GM03348 (cell line): ENCODE results near the gene USP15.

ENCODE experiments used
- DNase-seq: peaks from one replicate; pipeline ENCODE4 v3.0.0; 2012; ENCODE audit warnings: low spot score

USP15 gene

DNA sequence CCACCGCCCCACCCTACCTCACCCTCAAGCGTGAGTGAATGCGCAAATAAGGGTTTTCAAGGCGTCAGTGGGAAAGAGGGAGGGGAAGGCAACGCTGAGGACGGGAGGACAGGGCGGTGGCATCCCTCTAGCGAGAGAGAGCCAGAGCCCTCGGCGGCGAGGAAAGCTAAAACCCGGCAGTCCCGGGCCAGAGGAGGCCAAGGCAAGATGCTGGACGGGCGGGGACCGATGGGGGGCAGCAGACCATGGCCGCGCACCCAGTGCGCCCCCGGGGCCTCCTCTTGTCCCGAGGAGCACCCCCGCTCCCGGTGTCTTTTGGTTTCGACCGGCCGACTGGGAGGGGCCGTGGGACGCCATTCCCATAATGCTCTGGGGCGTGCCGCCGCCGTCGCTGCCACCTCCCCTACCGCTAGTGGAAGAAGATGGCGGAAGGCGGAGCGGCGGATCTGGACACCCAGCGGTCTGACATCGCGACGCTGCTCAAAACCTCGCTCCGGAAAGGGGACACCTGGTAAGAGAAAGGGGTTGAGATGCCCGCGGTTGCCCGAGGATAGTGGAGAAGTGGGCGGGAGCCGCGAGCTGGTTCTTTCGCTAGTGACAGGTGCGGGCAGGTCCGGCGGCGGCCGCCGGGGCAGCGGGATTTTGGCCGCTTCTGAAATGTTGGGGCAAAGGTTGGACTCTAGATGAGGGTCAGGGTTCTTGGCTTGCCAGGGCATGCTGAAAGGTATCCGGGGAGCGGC lies at the start of gene USP15:
USP15 (plus strand) TSS at position 412 of the 740 bp plus-strand sequence; CDS start at position 423, 11 bp downstream.
- peak; percentile 97 for DNase-seq

DNA sequence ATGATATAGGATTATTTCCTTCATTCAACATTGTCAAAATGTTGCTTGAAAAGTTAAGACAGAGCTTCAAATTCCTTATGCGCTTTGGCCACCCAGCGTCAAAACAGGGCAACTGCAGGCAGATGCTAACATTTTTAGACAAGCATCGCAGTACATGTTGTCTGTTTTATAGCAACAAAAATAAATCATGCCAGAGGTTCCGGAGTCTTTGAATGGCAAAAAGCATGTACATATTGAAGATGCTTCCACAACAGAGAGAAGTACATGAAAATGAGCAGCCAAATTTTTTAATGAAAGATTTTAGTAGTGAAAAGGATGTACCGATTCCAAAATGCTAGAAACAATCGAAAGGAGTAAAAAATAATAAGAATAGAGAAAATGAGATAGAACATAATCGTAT lies 49.8 kb upstream of the USP15 start:
- peak; percentile 60 for DNase-seq

DNA sequence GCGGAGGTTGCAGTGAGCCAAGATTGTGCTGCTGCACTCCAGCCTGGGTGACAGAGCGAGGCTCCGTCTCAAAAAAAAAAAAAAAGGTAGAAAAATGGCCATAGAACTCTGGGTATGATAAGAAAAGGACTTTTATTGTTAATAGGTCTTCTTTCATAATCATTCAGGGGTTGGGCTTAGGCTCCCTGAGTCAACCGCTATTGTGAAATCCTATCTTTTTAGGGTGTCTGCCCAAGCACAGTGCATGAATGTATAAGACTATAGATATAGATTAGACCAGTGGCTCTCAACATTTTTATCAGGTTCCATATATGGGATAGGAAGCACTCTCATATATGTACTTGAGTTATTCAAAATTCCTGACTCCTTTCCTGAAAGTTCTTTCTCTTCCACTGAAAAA lies 48.7 kb upstream of the USP15 start:
- no peak for DNase-seq

DNA sequence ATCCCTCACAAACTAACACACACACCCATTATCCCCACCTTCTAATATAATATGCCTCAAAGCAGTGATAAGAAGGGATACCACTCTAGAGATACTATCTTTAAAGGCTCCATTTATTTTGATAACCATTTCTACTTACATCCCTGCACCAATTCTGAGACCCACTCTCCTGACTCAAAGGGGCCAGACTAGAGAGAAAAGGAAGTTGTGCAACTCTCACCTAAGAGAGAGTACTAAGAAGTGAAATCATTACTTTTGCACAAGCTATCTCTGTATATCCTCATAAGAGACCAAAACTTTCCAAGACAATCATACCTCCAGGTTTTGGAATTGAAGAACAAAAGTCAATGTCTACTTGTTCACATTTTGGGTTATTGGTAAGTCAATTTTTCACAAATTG lies 45.4 kb upstream of the USP15 start:
- no peak for DNase-seq

DNA sequence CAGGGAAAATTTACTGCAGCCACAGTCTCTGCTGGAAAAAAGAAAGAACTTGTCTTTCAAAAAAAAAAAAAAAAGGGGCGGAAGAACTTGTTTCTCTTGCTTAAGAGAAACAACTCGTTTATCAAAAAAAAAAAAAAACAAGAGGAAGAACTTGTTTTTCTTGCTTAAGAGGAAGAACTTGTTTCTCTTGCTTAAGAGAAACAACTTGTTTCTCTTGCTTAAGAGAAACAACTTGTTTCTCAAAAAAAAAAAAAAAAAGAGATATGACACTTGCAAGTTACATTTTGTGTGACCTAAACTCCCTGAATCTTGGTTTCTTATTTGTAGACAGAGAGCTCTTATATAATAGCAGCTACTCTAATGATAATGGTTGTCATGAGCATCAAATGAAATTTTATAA lies 44.7 kb upstream of the USP15 start:
- no peak for DNase-seq

DNA sequence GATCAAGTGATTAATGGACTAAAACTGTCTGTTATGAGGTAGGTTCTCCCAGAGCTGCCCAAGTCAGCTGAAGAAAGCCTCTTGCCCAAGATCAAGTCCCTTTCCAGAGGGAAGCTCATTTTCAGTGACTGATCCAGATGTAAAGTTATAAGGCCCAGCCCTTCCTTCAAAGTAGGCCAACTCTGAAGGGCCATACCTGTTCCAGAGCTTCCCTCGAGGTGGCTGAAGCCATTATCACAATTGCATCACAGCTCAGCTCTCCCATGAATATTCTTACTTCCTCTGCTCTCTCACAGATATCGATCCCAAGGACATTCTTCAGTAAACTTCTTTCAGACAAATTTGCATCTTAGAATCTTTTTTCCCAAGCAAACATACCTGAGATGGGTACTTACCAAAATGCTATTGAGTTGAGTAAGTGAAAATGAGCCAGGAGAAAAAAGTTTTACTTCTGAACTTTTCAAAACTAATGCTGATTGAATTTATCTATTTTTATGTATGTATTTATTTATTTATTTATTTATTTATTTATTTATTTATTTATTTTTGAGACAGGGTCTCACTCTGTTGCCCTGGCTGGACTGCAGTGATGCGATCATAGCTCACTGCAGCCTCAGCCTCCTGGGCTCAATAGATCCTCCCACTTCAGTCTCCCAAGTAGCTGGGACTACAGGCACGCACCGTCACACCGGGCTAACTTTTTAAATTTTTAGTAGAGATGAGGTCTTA lies 42.6 kb upstream of the USP15 start:
- no peak for DNase-seq

DNA sequence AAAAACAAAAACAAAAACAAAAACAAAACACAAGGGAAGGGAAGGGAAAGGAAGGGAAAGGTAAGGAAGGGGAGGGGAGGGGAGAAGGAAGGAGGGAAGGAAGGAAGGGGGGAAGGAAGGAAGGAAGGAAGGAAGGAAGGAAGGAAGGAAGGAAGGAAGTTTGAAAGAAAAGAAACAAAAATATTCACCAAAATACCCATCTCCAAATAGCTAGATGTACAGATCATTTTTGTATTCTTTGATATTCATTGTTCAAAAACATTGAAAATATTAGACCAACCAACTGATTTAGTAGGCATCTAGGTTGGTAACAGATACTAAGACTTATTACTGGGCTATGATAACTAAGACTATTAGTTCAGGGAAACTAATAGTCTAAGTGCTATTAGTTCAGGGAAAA lies 39.1 kb upstream of the USP15 start:
- DNase-seq: no peak

DNA sequence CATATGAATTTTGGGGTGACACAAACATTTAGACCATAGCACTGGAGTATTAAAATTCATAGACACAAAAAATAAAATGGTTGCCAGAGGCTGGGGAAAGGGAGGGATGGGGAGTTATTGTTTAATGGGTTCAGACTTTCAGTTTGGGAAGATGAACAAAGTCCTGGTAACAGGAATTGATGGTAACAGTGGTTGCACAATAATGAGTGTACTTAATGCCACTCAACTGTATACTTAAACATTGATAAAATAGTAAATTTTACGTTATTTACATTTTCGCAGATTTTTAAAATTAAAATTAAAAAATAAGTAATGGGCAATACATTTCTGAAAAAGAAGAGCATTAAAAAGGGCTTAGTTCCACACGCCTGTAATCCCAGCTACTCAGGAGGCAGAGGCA lies 35.6 kb upstream of the USP15 start:
- no peak for DNase-seq

DNA sequence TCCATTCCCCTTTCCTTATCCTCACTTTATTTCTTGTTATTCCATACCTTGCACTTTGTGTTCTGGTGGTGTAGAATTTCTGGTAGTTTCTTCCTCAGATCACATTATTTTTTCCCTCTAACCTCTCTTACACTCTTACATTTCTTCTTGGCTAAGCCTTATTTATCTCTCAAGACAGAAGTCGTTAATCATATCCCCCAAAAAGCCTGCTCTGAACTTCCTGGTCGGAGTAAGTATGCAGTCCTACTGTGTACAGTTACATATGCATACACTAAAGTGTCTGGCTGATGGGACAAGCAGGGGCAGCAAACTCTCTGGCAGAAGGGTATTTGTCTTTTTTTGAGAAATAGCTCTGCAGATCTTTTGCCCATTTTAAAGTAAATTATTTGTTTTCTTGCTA lies 33.1 kb upstream of the USP15 start:
- no peak for DNase-seq

DNA sequence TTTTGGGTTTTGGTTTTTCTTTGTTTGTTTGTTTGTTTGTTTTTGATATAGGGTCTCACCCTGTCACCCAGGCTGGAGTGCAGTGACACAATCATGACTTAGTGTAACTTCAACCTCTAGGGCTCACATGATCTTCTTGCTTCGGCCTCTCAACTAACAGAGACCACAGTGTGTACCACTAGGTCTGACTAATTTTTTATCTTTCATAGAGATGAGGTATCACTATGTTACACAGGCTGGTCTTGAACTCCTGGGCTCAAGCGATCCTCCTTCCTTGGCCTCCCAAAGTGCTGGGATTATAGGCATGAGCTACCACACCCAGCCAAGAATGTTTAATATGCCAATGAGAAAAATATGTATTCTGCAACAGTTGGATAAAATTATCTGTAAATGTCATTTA lies 29.6 kb upstream of the USP15 start:
- DNase-seq: no peak

DNA sequence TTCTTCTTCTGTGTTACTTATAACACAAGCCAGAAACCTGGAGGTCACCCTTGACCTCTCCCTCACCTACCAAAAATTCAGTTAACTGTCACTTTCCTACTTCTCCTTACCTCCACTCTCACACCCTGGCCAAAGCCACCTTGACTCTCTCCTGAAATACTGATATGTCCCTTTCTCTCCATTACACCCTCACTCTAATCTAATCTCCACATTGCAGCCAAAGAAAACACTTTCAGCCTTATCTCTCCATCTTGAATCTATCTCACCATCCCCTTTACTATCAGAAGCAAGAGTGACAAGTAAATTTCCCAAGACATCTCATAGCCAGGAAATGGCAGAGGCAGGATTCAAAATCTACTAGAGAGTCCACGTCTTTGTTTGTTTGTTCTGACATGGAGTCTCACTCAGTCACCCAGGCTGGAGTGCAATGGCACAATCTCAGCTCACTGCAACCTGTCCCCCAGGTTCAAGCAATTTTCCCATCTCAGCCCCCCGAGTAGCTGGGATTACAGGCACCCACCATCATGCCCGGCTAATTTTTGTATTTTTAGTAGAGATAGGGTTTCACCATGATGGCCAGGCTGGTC lies 28.0 kb upstream of the USP15 start:
- DNase-seq: no peak

DNA sequence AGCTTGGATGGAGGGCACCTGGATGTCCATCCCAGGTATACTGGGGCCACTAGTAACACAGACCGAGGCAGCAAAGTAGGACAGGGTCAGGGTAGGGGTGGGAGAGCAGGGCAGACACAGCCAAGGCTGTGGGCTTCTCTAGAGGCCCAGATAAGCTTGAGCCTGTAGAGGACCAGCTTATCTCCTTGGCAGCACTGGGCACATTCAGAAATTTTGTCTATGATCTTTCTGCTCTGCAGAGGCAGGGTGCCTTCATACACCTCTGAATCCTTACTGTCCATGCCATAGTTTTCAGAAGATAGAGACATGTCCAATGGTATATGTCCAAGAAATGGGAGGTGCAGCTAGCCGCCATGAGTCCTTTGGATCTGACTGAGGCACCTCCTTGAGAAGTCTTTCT lies 26.4 kb upstream of the USP15 start:
- no peak for DNase-seq

DNA sequence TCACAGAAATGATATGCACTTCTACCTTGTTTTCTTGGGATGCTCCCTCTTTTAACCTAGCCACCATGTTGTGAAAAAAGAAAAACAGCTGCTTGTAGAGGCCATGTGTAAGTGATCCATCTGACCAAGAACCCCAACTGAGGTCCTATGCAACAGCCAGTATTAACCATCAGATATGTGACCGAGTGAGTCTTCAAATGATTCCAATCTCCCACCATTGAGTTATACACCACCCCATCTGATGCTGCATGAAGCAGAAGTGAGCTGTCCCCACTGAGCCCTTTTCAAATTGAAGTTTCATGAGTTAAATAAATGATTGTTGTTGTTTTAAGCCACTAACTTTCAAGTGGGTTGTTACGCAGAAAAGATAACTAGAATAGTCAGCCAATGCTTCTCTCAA lies 20.6 kb upstream of the USP15 start:
- no peak for DNase-seq

DNA sequence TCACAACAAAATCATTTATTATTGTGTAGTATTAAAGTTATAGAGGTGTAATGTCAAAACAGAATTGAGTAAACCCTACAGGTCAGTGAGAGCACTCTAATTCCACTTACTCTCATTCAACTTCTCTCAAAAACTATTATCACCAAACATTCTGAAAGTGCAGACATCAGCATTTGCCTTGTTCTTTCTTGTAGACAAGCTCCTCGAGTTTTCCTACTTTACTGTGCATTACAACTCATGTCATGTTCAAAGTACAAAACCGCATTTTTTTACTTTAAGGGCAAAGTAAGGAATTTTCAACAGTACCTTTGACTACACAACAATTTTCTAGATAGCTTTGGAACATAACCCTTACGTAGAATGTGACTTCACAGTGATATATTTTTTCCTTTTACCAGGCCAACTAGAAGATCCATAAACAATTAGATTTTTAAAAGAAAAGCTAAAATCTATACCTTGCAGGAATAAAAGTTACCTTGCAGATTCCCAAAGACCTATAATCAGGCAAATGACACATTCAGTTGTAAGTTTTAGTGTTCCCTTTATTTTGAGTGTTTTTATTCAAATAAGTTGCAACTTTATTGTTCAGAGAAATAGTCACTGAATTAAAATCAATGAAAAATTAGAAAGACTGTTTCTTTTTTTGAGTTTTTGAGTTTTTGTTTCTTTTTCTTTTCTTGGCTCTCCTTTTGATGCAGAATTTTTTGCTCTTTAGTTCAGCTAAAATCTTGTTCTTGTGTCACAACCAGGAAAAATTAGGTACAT lies 12.7 kb upstream of the USP15 start:
- no peak for DNase-seq

DNA sequence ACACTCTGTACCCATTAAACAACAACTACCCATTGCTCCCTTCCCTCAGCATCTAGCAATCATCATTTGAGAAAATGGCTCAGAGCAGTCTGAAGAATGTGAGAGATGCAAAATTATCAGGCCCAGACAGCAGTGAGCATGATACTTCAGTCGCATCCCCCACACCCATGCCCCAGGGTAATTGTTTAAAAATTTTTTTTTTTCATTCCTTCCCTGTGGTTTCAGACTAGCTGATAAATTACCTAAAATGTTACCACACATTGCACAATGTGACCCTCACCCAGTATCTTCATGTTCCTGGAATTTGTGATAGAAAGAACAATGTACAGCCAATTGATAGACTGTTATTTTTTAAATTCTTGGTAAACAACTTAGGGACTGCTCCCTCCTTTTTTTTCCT lies 11.3 kb upstream of the USP15 start:
- peak; percentile 8 for DNase-seq

DNA sequence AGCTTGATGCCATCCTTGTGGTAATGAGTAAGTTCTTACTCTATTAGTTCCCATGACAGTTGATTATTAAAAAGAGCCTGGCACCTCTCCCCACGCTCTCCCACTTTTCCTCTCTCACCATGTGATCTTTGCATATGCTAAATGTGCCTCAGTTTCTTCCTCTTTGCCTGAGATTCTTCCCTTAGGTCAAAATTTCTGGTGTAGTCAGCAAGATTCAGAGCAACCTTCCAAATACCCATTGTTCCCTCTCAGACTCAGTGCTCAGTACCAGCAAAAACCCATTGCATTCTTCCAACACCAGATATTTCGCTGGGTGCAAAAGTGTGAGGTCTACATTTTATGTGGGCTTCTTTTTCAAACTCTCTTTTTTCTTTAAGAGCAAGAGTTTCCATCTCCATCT lies 10.8 kb upstream of the USP15 start:
- no peak for DNase-seq

DNA sequence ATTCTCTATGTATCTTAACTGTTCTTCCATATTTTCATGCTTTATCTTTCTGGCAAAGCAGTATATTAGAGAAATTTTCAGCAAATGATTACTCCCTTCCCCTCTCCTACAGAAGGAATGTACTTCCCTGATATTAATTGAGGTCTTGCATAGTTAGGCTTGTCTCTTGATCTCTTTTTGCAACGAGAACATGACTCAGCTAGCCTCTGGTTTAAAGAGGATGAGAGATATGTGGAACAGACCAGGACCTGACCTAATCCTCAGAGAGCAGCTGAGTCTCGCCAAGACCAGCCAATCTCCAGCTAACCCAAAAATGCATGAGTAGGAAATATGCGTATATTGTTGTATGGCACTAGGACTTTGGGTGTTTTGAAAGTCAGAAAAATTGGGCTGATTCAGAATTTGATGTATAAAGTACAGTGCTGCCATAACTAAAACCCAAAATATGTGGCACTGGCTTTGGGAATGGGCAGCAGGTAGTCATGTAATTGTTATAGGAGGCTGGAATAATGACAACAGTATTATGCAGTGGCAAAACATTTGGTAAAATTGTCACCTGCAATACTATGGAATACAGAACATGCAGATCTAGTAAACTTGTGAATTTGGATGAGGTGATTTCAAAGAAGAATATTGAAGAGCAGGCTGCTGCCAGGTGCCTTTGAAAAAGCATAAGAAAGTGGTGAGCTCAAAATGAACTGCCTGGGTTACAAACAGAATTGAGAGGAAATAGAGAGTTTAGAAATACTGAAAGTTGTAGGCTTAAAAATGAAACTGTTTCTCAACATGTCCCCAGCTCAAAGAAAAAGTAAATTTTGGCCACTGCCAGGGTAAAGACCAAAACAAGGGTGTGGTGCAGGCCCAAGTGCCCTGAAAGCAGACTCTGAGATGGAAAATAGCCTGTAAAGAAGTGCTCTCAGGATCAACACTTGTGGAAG lies 9.3 kb upstream of the USP15 start:
- peak; percentile 13 for DNase-seq

DNA sequence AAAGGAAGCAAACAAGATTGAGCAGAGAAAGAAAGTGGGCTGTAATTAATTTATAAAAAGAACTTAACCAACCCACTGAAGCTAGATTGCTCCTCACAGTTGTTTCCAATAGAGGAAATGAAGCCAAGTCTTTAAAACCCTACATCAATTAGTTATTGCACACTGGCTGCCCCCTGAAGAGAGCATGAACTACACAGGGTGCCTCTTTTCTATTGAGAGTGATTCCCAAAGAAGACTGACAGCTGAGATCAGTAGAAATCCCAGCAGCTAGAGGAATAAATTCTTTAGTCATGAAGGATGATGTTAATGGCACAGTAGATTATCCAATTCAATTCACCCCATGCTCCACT lies 8.6 kb upstream of the USP15 start:
- DNase-seq: no peak

DNA sequence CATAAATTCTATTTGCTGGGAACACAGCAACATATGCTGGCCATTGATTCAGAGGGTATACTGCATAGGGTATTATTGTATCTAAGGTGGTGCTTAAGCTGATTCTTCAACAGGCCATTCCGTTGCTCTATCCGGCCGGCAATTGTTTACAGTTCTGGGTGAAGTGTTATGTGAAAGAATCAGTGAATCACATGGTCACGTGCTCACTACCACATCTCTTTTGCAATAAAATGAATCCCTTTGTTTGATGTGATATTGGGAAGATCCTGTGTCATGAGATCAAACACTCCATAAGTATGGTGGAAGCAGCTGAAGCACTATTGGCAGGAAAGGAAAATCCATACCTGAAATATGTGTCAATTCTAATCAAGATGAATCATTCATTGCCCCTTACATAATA lies 7.6 kb upstream of the USP15 start:
- DNase-seq: no peak

DNA sequence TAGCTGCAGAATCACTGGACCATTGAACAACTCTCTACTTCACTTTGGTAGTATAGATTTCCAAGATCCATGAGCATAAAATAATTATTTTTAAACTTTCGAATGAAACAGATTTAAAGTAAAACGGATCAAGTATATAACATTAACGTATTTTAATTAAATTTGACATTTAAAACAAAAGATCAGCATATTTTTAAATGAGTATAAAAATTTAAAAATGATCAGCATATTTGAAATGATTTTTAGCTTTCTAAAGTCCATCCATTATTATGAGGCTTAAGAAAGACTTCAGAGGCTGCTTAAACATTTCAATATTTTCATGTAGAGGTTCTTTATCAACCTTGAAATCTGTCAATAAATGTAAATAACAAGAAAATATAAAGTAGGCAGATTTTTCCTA lies 5.2 kb upstream of the USP15 start:
- no peak for DNase-seq

DNA sequence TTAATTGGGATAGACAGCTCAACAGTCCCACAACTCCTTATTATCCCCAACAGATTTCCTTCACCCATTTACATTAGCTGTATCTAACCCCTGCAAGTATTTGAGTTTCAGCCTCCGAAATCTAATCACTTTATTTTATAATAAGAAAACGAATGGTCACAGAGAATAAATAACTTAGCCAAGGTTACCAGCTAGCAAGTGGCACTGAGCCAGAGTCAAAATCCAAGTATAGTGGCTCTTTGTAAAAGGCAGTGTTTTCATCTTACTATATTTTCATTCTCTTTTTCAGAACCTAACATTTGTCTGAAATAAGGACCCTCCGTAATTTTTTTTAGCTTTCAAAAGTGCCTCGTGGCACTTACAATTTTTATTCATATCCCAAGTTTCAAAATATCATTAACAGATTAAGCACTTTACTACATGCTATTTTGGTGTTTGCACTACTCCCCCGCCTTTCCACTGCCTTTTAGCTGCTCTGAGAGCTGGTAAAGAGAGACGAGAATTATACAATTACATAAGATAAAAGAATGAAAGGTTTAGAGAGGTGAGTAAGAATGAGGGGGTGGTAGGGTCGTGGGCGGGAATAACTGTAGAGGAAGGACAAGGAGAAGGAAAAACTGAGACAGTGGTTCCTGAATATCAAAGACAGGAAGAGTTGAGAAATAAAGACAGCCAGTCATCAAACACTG lies 3.7 kb upstream of the USP15 start:
- no peak for DNase-seq
